Muscle of leg (tissue), 11 donors: Measurements from ENCODE around the gene THSD7A. TPM values are rescaled to one million over a fixed set of nuclear protein-coding genes. Genes with fewer than 3 reads are reported as not detected.

ENCODE experiments used
- DNase-seq: peaks from one replicate; pipeline ENCODE4 v3.0.0; 2013
- H3K27ac ChIP-seq: one replicate; pipeline ENCODE4 v1.5.1; 2013; ENCODE audit warnings: mild to moderate bottlenecking, low read length, control low read depth
- H3K27me3 ChIP-seq: one replicate; pipeline ENCODE4 v1.6.1; 2013; ENCODE audit warnings: low read length; ENCODE audit not compliant: control insufficient read depth, insufficient read depth
- H3K36me3 ChIP-seq: one replicate; pipeline ENCODE4 v1.6.1; 2013; ENCODE audit warnings: low read length; ENCODE audit not compliant: control insufficient read depth, insufficient read depth
- H3K4me1 ChIP-seq: one replicate; pipeline ENCODE4 v1.6.1; 2013; ENCODE audit warnings: low read length; ENCODE audit not compliant: control insufficient read depth, insufficient read depth
- H3K4me3 ChIP-seq: one replicate; pipeline ENCODE4 v1.5.1; 2013; ENCODE audit warnings: low read length, control low read depth
- H3K9me3 ChIP-seq: replicated peaks from 2 replicates; pipeline ENCODE4 v1.6.1; 2013; ENCODE audit warnings: low read depth, low read length; ENCODE audit not compliant: control insufficient read depth
- WGBS: methylation state at CpG from one replicate; pipeline ENCODE4 v1.1.5; 2013; ENCODE audit warnings: missing lambda C conversion rate; ENCODE audit not compliant: insufficient coverage; 5-methylcytosine and 5-hydroxymethylcytosine counted together
- polyA plus RNA-seq, 8 donors: library from polyadenylated mRNA; unstranded; fragments of 120-200 nt; gene quantifications; one replicate each; pipeline versions ENCODE4 v1.2.1 to v1.2.3, GENCODE V29; 2013; ENCODE audit warnings: inconsistent platforms in 1 of 8, low replicate concordance in 1 of 8; ENCODE audit not compliant: insufficient read length in 8 of 8, insufficient read depth in 1 of 8
- total RNA-seq: library from RNA; stranded (reverse); fragments of 120-200 nt; gene quantifications from one replicate; pipeline ENCODE4 v1.2.4, GENCODE V29; 2013

THSD7A gene
- total and polyA plus RNA-seq, 9 donors: 2.5 to 6.4 (median 3.6) TPM

DNA sequence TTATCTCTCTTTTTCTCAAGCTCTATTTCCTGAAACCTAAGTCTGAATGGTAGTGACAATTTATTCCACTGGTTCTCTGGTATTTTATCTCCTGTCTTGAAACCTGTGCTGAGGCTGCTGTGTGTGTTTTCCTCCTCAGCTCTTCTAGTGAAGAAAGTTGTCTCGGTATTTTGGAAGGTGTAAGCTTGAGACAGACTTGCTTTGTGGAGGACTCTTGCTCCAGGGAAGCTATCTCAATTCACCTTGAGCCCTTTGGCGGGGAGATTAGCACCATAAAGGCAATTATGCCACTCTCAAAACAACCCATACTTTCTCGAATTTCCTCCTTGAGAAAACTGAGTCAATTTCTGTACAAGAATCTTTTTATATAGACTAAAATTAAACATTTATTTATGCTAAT, 141.6 kb downstream of the THSD7A start:
- DNase-seq: no peak
- Histone ChIP-seq H3K27ac (no peak overlapping the region), H3K9me3 (no peaks in the 10 kb centered on the region), H3K4me1 (no peaks in the 10 kb centered on the region), H3K27me3 (no peaks in the 10 kb centered on the region), H3K4me3 (no peak overlapping the region), H3K36me3 (no peaks in the 10 kb centered on the region)
- WGBS: no CpG with 5 or more reads among the region's 3 CpGs

DNA sequence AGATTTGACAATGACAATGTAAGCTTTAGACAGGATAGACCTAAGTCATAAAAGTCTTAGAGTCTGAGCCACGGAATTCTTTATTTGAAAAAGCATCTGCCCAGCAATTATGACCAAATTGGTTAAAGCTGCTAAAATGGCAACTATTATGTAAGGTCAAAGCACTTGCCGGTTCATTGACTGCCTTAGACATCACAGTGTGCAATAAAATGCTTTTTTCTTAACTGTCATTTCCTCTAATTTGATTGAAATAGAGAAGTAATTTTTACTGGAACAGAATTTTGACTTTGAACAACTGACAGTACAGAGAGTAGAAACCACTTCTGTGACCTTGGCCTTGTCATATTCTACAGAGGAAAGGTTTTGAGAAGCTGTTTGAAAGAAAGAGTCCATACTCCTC, 142.9 kb downstream of the THSD7A start:
- WGBS: 50% methylated on average over 1 of the region's 2 CpGs
- H3K27ac ChIP-seq: no peak overlapping the region
- H3K9me3 ChIP-seq: no peaks in the 10 kb centered on the region

GRCh38 chr7:11681461-11681860, 150.5 kb downstream of the THSD7A start:
- Histone ChIP-seq H3K4me1 (no peaks in the 10 kb centered on the region), H3K4me3 (no peak overlapping the region), H3K9me3 (peaks cover 11% of the 10 kb centered on the region), H3K36me3 (no peaks in the 10 kb centered on the region), H3K27me3 (no peaks in the 10 kb centered on the region), H3K27ac (no peak overlapping the region)
- WGBS: no CpG with 5 or more reads among the region's 3 CpGs
- DNase-seq: no peak

More for the DNA sequence above, 142.9 kb downstream of the THSD7A start:
- no peak for DNase-seq
- Histone ChIP-seq H3K4me3 (no peak overlapping the region), H3K4me1 (no peaks in the 10 kb centered on the region), H3K36me3 (no peaks in the 10 kb centered on the region), H3K27me3 (no peaks in the 10 kb centered on the region)

DNA sequence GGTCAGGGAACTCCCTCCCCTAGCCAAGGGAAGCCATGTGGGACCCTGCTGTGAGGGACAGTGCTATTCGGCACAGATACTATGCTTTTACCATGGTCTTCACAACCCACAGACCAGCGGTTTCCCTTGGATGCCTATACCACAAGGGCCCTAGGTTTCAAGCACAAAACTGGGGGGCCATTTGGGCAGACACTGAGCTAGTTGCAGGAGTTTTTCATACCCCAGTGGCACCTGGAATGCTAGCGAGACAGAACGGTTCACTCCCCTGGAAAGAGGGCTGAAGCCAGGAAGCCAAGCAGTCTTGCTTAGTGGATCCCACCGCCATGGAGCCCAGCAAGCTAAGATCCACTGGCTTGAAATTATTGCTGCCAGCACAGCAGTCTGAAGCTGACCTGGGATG, 156.8 kb downstream of the THSD7A start:
- DNase-seq: no peak
- WGBS: 98% methylated on average over 5 of the region's 5 CpGs
- Histone ChIP-seq H3K27me3 (no peaks in the 10 kb centered on the region), H3K4me1 (no peaks in the 10 kb centered on the region), H3K9me3 (peaks cover 19% of the 10 kb centered on the region), H3K4me3 (no peak overlapping the region), H3K36me3 (no peaks in the 10 kb centered on the region), H3K27ac (no peak overlapping the region)

- Histone ChIP-seq H3K9me3 (peaks cover 1% of the 10 kb centered on the region), H3K27ac (no peak overlapping the region), H3K4me3 (no peak overlapping the region), H3K27me3 (no peaks in the 10 kb centered on the region), H3K36me3 (no peaks in the 10 kb centered on the region), H3K4me1 (no peaks in the 10 kb centered on the region)
- DNase-seq: no peak
- WGBS: no CpG with 5 or more reads among the region's 4 CpGs
Measured at GRCh38 chr7:11668727-11669126, 163.3 kb downstream of the THSD7A start.

GRCh38 chr7:11667810-11668185, 164.2 kb downstream of the THSD7A start:
- H3K27me3 ChIP-seq: no peaks in the 10 kb centered on the region
- no peaks in the 10 kb centered on the region for H3K36me3 ChIP-seq
- no peaks in the 10 kb centered on the region for H3K4me1 ChIP-seq
- no peaks in the 10 kb centered on the region for H3K9me3 ChIP-seq
- H3K27ac ChIP-seq: no peak overlapping the region
- no peak overlapping the region for H3K4me3 ChIP-seq
- WGBS: no CpG with 5 or more reads among the region's 2 CpGs
- DNase-seq: no peak

DNA sequence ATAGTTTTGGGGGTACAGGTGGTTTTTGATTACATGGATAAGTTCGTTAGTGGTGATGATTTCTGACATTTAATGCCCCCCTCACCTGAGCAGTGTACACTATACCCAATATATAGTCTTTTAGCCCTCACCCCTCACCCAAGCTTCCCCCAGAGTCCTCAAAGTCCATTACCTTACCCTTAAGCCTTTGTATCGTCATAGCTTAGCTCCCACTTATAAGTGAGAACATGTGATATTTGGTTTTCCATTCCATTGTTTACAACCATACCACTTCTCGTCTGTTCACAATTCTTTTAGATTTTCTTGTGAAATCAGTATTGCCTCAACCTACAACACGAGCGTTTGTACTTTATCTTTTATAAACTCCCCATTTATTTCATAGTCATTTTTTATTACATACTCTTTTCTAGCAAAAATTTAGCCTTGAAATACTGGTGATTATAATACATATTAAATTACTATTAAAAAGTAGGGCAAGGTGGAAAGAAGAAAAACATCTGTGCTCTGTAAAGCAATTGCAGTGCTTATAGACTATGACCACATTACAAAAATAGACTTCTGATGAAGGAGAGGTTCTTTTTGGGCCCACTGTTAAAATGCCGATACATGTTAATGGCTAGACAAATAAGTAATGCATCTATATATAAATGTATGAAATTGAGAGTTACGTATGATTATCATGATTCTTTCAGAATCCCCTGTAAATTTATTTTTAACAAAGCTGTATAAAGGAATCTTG, 164.8 kb downstream of the THSD7A start:
- no peak overlapping the region for H3K27ac ChIP-seq
- no CpG with 5 or more reads among the region's 7 CpGs for WGBS
- H3K4me3 ChIP-seq: no peak overlapping the region
- no peaks in the 10 kb centered on the region for H3K4me1 ChIP-seq
- DNase-seq: no peak
- H3K36me3 ChIP-seq: no peaks in the 10 kb centered on the region
- no peaks in the 10 kb centered on the region for H3K9me3 ChIP-seq
- H3K27me3 ChIP-seq: no peaks in the 10 kb centered on the region

- H3K27me3 ChIP-seq: no peaks in the 10 kb centered on the region
- DNase-seq: no peak
- no peaks in the 10 kb centered on the region for H3K36me3 ChIP-seq
- no peaks in the 10 kb centered on the region for H3K9me3 ChIP-seq
- no CpG with 5 or more reads among the region's 3 CpGs for WGBS
- no peak overlapping the region for H3K4me3 ChIP-seq
- no peak overlapping the region for H3K27ac ChIP-seq
- H3K4me1 ChIP-seq: no peaks in the 10 kb centered on the region
Measured at GRCh38 chr7:11665357-11665756, 166.6 kb downstream of the THSD7A start.

DNA sequence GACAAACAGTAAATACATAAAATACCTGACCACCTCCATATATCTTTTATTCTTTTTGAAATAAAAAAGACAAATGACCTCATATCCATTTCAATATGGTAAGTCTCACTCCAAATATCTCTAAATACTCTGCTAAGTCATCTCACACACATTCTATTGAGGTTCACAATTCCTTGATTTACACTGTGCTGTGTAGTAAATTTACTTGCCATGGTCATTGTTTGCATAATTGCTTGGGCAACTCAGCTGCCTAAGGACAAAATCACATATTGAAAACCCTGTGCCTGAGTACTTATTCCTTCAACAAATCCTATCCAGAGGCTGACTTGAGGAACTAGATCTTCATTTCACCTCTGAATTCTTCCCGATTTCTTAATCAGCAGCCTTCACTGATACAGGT, 176.4 kb downstream of the THSD7A start:
- no peaks in the 10 kb centered on the region for H3K27me3 ChIP-seq
- 100% methylated on average over 1 of the region's 1 CpG for WGBS

DNA sequence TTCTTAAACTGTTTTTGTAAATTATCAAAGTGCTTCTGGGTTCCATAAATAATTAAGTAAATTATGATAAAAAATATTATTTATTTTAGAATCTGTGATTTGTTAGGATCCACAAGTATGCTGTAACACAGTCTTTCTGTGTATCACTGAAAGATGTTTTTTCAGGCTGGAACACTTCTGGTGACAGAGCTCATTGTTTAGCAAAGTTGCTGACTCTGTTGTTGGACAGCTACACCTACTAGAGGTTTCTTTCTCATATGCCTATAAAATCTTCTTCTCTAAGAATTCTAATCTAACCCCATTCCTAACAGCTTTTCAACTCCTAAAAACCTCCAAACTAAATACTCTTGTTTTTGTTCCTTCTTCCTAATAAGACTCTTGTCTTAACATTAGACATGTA, 176.8 kb downstream of the THSD7A start:
- Histone ChIP-seq H3K4me3 (no peak overlapping the region), H3K4me1 (no peaks in the 10 kb centered on the region), H3K36me3 (no peaks in the 10 kb centered on the region), H3K27ac (no peak overlapping the region), H3K27me3 (no peaks in the 10 kb centered on the region), H3K9me3 (no peaks in the 10 kb centered on the region)
- DNase-seq: no peak

More for the DNA sequence above, 176.4 kb downstream of the THSD7A start:
- Histone ChIP-seq H3K4me1 (no peaks in the 10 kb centered on the region), H3K36me3 (no peaks in the 10 kb centered on the region), H3K9me3 (no peaks in the 10 kb centered on the region), H3K4me3 (no peak overlapping the region), H3K27ac (no peak overlapping the region)
- DNase-seq: no peak

DNA sequence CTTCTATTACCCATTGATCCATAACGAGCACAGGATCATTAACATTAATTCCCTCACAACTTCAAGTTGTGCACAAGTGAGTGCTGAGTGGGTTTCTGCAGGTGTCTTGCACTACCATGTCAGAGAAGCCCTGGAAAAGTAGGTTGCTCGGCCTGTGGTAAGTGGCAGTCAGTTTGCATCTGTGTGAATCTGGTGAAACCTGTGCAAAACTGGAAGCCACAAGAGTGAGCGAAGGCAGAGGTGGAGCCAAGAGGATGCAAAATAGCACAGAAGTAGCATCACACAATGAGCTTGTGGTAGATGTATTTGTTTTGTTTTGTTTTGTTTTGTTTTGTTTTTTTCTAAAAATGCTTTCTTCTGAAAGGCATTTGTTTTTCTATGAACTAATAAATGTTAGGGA, 181.5 kb downstream of the THSD7A start:
- Histone ChIP-seq H3K4me1 (no peaks in the 10 kb centered on the region), H3K4me3 (no peak overlapping the region), H3K36me3 (no peaks in the 10 kb centered on the region), H3K27me3 (no peaks in the 10 kb centered on the region), H3K27ac (no peak overlapping the region), H3K9me3 (no peaks in the 10 kb centered on the region)
- WGBS: 82% methylated on average over 2 of the region's 3 CpGs
- no peak for DNase-seq
